ENCODE measurements around the gene ZBTB16.

- TF ChIP-seq POLR2A (IDR thresholded peaks at IDR 0.05) = no peak
- no peak for TF ChIP-seq CTCF (IDR thresholded peaks at IDR 0.05)
These were observed 97.3 kb downstream of the ZBTB16 start for GRCh38 chr11:114156782-114157181.

All from uterus (tissue), 2 donors.